ENCODE results near the gene ITIH5. TPM values are rescaled to one million over a fixed set of nuclear protein-coding genes. Genes with fewer than 3 reads are reported as not detected.

Gene ITIH5
- total and polyA plus RNA-seq, 2 of the 8 experiments (the other 6 are each of a cell fraction or from before 2014, with no cell fraction given) = 5.8 to 7.6 TPM

DNA sequence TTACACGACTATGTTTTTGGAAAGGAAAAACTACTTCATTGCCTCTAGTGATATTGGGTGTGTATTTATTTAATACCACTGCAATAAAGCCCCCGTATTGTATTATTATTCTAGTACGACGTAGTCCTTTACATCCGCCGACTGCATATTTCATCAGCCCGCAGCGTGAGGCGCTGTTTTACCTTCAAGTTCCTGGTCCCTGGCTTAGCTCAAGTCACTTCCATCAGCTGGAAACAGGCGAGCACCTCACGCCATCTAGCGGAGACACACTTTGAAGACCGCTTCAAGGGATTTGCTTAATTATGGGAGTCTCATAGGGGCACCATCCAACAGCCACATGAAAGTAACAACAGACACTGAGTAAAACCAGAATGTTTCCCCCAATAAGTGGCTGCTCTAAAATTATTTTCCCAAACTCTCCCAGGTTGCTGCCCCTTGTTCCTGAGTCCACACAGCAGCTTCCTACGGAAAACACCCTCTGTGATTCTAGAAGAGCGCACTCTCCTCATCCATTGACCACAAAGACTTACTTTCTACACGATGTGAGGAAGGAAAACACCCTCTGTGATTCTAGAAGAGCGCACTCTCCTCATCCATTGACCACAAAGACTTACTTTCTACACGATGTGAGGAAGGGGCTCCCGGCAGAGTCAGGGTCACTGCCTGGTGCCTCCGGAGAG is 20.6 kb upstream of the ITIH5 start (continued):
- TF ChIP-seq, protein P1, sequence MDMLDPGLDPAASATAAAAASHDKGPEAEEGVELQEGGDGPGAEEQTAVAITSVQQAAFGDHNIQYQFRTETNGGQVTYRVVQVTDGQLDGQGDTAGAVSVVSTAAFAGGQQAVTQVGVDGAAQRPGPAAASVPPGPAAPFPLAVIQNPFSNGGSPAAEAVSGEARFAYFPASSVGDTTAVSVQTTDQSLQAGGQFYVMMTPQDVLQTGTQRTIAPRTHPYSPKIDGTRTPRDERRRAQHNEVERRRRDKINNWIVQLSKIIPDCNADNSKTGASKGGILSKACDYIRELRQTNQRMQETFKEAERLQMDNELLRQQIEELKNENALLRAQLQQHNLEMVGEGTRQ (IDR thresholded peaks at IDR 0.05; ENCODE audit: low read length) = no peak
- TF ChIP-seq TAF7 (optimal IDR thresholded peaks at IDR 0.05; ENCODE audit: borderline replicate concordance, low read depth, low read length) (no peak), POLR2A (IDR thresholded peaks at IDR 0.05; ENCODE audit: control extremely low read depth in 1 of 2, low read depth in 2 of 2, low read length in 2 of 2) (no peak), RAD21 (IDR thresholded peaks at IDR 0.05 in 1 of 2, conservative IDR thresholded peaks at IDR 0.05 in 1 of 2; ENCODE audit: low read depth in 2 of 2, low read length in 2 of 2) (peak; percentile 96 to 98), SIRT6 (IDR thresholded peaks at IDR 0.05; ENCODE audit: low read length) (no peak), SUZ12 (IDR thresholded peaks at IDR 0.05; ENCODE audit: low read length) (no peak), YY1 (IDR thresholded peaks at IDR 0.05; ENCODE audit: low read depth, low read length) (peak; percentile 73; the same call in 1 of the 2 replicates), CTCF (IDR thresholded peaks at IDR 0.05; ENCODE audit: control extremely low read depth in 1 of 3, insufficient read depth in 1 of 3, low read depth in 1 of 3, low read length in 3 of 3) (peak; percentile 86 to 99 (median 95)), TAF1 (IDR thresholded peaks at IDR 0.05; ENCODE audit: low read depth, low read length) (no peak), BCL11A (IDR thresholded peaks at IDR 0.05; ENCODE audit: low read depth in 2 of 2, low read length in 2 of 2) (no peak), TCF12 (IDR thresholded peaks at IDR 0.05; ENCODE audit: low read depth, low read length) (0 out of 2 replicates have a peak, but pooled peaks have one; percentile 3), CEBPB (IDR thresholded peaks at IDR 0.05; ENCODE audit: low read depth, low read length) (peak; percentile 63)
- TF ChIP-seq, protein P2, sequence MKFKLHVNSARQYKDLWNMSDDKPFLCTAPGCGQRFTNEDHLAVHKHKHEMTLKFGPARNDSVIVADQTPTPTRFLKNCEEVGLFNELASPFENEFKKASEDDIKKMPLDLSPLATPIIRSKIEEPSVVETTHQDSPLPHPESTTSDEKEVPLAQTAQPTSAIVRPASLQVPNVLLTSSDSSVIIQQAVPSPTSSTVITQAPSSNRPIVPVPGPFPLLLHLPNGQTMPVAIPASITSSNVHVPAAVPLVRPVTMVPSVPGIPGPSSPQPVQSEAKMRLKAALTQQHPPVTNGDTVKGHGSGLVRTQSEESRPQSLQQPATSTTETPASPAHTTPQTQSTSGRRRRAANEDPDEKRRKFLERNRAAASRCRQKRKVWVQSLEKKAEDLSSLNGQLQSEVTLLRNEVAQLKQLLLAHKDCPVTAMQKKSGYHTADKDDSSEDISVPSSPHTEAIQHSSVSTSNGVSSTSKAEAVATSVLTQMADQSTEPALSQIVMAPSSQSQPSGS (IDR thresholded peaks at IDR 0.05; ENCODE audit: low read length) = no peak

Data from H1 (cell line).